Measurements from ENCODE around the gene ATP8A1. TPM values are rescaled to one million over a fixed set of nuclear protein-coding genes. Genes with fewer than 3 reads are reported as not detected.

The ATP8A1 gene
- total RNA-seq, 4 donors from 2014 or later: 6.2 to 10.8 (median 7.1) TPM

DNA sequence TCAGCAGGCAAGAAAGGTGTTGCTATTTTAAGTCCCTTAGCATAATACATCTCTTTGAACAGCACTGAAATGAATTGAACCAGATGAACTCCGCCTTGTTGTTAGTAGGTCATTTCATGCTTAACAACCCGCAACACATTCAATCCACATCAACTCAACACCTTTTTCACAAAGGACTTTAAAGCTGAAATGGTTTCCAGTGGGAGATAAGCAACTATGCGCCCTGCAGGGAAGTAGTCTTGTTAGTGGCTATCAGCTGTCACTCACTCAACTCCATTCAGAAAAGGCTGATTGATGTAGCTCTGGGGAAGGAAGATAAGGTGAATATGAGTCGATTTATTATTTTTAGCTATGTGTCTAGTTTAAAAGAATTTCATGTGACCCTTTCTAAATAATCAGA lies 46.0 kb downstream of the ATP8A1 start:
- TF ChIP-seq, protein P1, sequence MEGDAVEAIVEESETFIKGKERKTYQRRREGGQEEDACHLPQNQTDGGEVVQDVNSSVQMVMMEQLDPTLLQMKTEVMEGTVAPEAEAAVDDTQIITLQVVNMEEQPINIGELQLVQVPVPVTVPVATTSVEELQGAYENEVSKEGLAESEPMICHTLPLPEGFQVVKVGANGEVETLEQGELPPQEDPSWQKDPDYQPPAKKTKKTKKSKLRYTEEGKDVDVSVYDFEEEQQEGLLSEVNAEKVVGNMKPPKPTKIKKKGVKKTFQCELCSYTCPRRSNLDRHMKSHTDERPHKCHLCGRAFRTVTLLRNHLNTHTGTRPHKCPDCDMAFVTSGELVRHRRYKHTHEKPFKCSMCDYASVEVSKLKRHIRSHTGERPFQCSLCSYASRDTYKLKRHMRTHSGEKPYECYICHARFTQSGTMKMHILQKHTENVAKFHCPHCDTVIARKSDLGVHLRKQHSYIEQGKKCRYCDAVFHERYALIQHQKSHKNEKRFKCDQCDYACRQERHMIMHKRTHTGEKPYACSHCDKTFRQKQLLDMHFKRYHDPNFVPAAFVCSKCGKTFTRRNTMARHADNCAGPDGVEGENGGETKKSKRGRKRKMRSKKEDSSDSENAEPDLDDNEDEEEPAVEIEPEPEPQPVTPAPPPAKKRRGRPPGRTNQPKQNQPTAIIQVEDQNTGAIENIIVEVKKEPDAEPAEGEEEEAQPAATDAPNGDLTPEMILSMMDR (IDR thresholded peaks at IDR 0.05): no peak
- TF ChIP-seq POLR2A (IDR thresholded peaks at IDR 0.05; ENCODE audit: low read depth) (no peak), POLR2AphosphoS5 (IDR thresholded peaks at IDR 0.05) (no peak), EP300 (IDR thresholded peaks at IDR 0.05) (no peak)
- WGBS: 91% methylated on average over 4 of the region's 4 CpGs
- H3K9me3 ChIP-seq: no peaks in the 10 kb centered on the region

DNA sequence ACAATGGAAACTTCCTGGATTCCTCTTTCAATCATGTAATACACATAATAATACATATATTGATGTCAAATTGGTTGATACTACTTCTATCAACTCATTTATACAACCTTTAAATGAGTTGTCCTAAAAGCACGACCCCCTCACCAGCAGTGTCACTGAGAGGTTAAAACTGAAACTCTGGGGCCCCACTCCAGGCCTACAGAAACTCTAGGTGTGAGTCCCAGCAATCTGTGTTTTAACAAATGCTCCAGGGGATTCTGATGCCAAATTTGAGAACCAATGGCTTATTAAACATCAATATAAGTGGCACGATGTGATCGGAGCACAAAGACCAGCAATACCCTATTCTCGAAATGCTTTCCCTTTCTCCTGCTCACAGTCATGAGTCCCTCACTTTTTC lies 47.9 kb downstream of the ATP8A1 start:
- H3K27me3 ChIP-seq: no peaks in the 10 kb centered on the region
- no peak overlapping the region for H3K4me3 ChIP-seq
- intact Hi-C loops (cut with DNase I): no loop called here
- no peak for DNase-seq (ENCODE audit: extremely low spot score)
- H3K9me3 ChIP-seq: no peaks in the 10 kb centered on the region
- TF ChIP-seq POLR2AphosphoS5 (IDR thresholded peaks at IDR 0.05): no peak
- TF ChIP-seq EP300 (IDR thresholded peaks at IDR 0.05): no peak
- TF ChIP-seq, protein P1 (IDR thresholded peaks at IDR 0.05): no peak
- TF ChIP-seq POLR2A (IDR thresholded peaks at IDR 0.05; ENCODE audit: low read depth): no peak
- peaks cover 0 to 5% (median 0%) of the 10 kb centered on the region in 4 donors for H3K36me3 ChIP-seq
- H3K4me1 ChIP-seq: peaks cover 0 to 5% (median 0%) of the 10 kb centered on the region in 4 donors
- no peak overlapping the region for H3K27ac ChIP-seq (replicated peaks in 1 of 4)
- WGBS: 100% methylated on average over 4 of the region's 4 CpGs

More for the DNA sequence above, 46.0 kb downstream of the ATP8A1 start:
- H3K27me3 ChIP-seq: no peaks in the 10 kb centered on the region
- H3K4me3 ChIP-seq: no peak overlapping the region
- H3K36me3 ChIP-seq: peaks cover 0 to 5% (median 0%) of the 10 kb centered on the region in 4 donors
- intact Hi-C loops (cut with DNase I): no loop called here
- DNase-seq (ENCODE audit: extremely low spot score): no peak
- H3K4me1 ChIP-seq: peaks cover 0 to 5% (median 0%) of the 10 kb centered on the region in 4 donors
- H3K27ac ChIP-seq (replicated peaks in 1 of 4): no peak overlapping the region

DNA sequence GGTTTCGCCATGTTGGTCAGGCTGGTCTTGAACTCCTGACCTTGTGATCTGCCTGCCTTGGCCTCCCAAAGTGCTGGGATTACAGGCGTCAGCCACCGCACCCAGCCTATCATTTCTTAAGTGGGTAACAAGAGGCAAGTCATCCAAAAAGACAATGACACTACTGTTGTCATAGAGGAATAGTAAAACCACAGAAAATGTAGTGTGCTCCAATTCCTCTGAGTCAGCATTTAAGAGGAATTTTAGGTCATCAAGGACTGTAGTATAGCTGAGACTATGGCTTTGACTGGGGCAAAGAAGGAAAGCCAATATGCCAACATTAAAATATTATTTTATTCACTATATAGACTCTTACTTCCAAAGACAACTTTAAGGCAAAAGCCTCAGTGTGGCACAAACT lies 48.4 kb downstream of the ATP8A1 start:
- 97% methylated on average over 3 of the region's 3 CpGs for WGBS
- TF ChIP-seq, protein P1 (IDR thresholded peaks at IDR 0.05): no peak
- TF ChIP-seq EP300 (IDR thresholded peaks at IDR 0.05) (no peak), POLR2AphosphoS5 (IDR thresholded peaks at IDR 0.05) (no peak), POLR2A (IDR thresholded peaks at IDR 0.05; ENCODE audit: low read depth) (no peak)
- Histone ChIP-seq H3K9me3 (no peaks in the 10 kb centered on the region), H3K27ac (replicated peaks in 1 of 4) (no peak overlapping the region), H3K4me3 (no peak overlapping the region), H3K36me3 (peaks cover 0 to 5% (median 0%) of the 10 kb centered on the region in 4 donors), H3K27me3 (no peaks in the 10 kb centered on the region), H3K4me1 (peaks cover 0 to 5% (median 0%) of the 10 kb centered on the region in 4 donors)
- intact Hi-C loops (cut with DNase I): no loop called here
- DNase-seq (ENCODE audit: extremely low spot score): no peak

DNA sequence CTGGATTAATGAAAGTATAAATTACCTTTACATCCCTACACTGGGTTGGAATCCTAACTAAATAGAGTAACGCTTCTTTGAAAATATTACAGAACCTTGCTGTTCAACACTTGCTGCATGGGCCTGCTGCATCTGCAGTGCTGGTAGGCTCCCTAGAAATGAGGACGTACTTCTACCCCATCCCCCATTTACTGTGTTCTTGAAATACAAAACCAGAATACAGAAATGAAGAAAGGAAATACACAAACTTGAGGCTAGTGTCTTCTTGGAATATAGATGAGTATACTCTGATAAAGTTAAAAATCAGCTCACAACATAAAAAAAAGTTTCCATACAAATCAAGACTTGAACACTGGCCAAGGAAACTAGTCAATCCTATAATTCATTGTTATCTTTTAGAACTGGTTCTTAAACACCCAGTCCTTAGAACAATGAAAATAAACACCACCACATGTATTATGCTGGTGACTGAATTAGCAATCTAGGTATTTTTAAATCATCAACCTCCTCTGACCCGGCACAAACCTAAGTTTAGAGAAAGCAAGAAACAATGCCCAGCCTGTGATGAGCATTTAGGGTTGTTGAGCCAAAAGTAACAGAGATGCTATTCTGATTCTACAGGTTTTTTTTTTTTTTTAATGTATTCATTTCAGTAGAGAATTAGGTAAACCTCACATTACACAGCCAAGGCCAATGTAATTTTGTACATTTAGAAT lies 49.7 kb downstream of the ATP8A1 start:
- peaks cover 0 to 5% (median 0%) of the 10 kb centered on the region in 4 donors for H3K4me1 ChIP-seq
- no peaks in the 10 kb centered on the region for H3K27me3 ChIP-seq
- peaks cover 0 to 5% (median 0%) of the 10 kb centered on the region in 4 donors for H3K36me3 ChIP-seq
- intact Hi-C loops (cut with DNase I): no loop called here
- TF ChIP-seq EP300 (IDR thresholded peaks at IDR 0.05) (no peak), POLR2A (IDR thresholded peaks at IDR 0.05; ENCODE audit: low read depth) (no peak), POLR2AphosphoS5 (IDR thresholded peaks at IDR 0.05) (no peak)
- TF ChIP-seq, protein P1 (IDR thresholded peaks at IDR 0.05): no peak
- 72% methylated on average over 3 of the region's 3 CpGs for WGBS
- no peak overlapping the region for H3K27ac ChIP-seq (replicated peaks in 1 of 4)
- DNase-seq (ENCODE audit: extremely low spot score): no peak
- H3K9me3 ChIP-seq: no peaks in the 10 kb centered on the region
- no peak overlapping the region for H3K4me3 ChIP-seq

Data from esophagus muscularis mucosa (tissue), 4 donors.